Fibroblast of skin of abdomen (primary cell): ENCODE measurements around the gene NAALADL2.
A peak's percentile ranks its signal among the peaks of the same experiment; 100 is the strongest.
"Not testable (repeated sequence)": the region's sequence is repeated elsewhere in the genome, so short reads cannot be mapped to it uniquely, and the experiment has no call there.

Experiments used
- DNase-seq: peaks from one replicate; pipeline ENCODE4 v3.0.0-alpha.2; 2013

The NAALADL2 gene

DNA sequence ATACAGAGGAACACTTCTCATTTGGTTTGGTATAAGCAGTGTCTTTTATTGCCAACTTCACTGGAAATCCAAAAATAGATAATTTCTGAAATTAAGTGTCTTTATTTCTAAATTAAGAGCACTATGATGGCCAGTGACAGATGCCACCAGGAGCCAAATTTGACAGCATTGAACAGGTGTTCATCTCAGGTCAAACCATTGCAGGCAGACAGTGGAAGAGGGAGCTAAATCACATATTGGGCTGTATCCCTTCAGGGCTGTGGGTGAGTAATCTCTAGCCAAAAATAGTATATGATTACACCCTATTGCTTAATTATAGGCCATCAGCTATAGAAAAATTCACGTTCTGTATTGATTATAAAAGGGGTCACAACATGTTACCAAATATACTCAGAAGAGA lies 457.7 kb downstream of the NAALADL2 start:
- DNase-seq = no peak

DNA sequence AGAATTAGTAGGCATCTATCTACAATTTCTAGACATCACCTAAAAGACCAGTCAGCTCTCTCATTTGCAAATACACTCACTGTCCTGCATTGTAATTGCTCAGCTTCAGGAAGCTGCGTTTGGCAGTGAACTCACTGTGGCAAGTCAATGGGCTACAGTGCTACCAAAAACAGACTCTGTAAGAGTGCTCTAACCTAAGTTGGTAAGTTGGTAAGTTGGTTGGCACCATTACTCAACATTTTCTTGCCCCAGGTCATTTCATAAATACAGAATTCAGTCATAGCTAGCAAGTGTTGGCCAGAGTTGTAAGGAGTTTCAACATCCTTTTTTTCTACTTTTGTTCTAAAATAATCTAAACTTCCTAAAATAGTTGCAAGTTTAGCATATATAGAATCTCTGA lies 466.3 kb downstream of the NAALADL2 start:
- no peak for DNase-seq

- no peak for DNase-seq
Measured at GRCh38 chr3:175326041-175326440, 466.9 kb downstream of the NAALADL2 start.

DNA sequence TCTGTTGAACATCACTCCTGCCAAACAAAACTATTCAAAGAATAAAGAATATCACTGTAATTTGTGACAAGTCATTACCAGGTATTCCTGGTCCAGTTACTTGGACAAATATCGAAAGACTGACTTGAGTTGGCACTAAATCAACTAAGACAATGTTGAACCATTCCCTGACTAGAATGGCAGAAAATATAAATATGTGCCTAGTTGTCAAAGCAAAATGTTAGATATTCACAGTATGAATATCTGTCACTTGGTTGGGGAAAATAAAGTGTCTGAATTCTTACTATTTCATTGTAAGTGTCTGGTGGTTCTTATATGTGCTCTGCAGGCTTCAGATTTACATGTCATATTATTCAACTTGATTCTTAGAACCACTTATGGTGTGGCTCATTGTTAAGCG lies 470.2 kb downstream of the NAALADL2 start:
- DNase-seq = no peak

DNA sequence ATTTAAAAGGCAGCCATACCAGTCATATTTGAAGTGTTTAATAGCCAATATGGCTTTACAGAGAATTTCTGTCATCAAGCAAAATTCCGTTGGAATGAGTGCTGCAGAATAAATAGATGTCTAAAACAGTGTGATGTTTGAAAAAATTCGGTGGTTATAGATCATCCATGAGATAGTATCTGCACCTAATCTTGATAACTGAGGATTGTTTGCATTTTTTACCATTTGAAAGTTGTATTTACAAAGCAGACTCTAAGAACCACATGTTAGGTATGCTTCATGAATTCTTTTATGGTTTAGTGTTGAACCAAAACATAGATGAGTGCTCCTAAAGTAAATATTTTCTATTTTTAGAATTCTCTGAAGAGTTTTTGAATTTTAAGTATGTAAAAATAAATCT lies 476.1 kb downstream of the NAALADL2 start:
- peak; percentile 64 for DNase-seq

DNA sequence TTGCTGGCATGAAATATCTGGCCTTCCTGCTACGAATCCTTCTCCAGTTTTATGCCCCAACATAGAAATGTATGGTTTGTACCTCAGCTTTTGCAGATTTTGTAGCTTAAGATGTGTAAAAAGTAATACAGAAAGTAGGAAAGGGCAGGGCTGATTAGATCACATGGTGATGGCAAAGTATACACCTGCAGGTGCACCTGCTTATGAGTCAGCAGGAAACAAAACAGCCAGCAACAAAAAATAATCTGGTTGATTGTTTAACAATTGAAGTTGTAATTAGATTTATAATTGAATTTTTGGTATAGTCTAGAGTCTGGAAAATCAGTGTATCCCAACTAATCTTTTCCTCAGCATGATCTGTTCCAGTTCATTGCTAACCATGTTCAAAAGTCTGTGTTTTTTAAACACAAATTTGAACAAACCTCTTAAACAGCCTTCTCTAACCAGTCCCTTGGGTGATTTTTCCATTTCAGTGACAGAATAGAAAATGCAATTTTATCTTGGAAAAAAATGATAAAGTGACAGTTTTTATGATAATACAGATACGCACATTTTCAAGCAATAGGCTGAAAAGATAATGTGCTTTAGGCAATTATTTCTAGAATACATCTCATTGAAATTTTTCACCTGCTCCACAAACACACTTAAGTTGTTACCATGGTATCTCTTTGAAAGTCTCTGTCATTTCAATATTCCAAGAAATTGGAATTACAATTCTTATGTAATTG lies 477.4 kb downstream of the NAALADL2 start:
- no peak for DNase-seq

DNA sequence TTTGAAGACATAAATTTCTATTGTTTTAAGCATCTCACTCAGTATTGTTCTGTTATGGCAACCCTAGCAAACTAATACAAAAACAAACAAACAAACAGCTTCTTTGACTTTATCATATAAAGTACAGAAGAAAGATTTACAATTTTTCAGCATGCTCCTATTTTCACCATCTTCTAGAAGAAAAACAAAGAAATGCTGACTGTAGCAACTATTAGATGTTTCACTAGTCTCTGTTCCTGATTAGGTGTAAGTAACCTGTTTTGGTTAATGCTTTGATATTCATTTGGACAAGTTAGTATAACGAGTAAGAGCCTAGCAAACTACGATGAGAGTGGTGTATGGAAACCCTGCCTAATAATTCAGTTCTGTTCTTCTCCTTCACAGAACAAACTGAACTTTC lies 478.5 kb downstream of the NAALADL2 start:
- DNase-seq = no peak

- peak; percentile 75 for DNase-seq
Measured at GRCh38 chr3:175338775-175339535, 479.8 kb downstream of the NAALADL2 start.

GRCh38 chr3:175340338-175341015 lies 481.3 kb downstream of the NAALADL2 start:
- DNase-seq = no peak

DNA sequence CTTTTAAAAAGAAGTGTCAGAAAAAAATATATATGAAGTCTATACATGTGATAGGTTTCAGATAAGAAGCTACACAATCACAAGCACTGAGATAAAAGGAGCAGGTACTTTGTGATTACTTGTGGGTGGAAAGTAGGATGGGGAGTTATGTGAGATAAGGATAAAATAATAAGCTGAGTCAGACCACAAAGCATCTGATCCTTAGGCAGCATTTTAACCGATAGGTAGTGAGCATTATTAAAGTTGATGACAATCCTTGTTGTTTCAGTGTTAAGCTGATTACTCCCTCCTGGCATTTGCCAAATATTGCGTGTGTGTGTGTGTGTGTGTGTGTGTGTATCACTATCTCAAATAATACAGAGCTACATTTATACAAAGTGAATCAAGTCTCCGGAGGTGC lies 483.1 kb downstream of the NAALADL2 start:
- DNase-seq = no peak

GRCh38 chr3:175343946-175344345 lies 484.8 kb downstream of the NAALADL2 start:
- no peak for DNase-seq

DNA sequence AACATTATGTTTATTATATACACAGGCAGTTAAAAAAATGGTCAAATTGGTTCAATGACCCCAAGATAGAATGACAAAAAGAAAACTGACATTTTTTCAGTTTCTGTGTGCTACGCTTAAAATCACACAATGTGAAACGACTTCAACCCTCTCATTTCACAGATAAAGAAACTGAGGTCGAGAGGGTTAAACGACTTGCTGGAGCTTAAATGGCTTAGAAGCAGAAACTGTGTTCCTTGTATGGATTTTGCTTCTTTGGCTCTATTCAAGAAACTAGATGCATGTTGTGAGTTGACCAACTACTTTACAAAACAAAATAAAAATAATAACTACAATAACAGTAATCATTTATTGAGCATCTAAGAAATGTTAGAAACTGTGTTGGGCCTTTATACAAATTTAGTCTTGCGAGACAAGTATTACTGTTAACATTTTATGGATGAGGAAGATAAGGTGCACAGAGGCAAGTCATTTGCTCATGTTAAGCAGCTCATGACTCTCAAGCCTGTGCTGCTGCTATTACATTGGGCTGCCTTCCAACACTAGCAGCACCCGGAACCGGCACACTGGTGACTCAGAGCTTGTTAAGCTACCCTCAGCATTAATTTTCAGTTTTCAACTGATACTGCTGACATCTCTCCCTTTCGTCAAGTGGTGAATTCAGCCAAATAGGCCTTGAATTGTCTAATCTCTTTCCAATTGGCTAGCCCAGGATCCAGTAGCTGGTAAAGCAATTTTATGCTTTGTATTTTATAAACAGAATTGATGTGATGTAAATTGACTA lies 487.6 kb downstream of the NAALADL2 start:
- DNase-seq = peak; percentile 96

DNA sequence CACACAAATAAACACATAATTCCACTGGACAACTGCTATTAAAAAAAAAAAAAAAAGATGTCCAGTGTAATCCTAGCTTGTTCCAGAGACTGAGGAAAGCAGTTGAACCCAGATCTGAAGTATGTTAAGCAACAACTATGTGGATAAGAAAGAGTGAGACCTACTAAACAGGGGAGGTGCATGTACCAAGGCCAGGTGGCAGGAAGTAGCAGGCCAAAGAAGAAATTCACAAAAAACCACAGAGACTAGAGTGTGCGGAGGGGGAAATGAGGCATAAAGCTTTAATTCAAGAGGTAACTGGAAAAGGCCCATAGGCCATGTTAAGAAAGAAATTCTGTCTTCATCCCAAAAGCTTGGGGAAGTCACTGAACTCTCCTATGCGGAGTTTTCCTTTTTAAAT lies 490.0 kb downstream of the NAALADL2 start:
- no peak for DNase-seq

GRCh38 chr3:175355801-175356335 lies 496.7 kb downstream of the NAALADL2 start:
- DNase-seq = no peak

GRCh38 chr3:175356899-175357324 lies 497.8 kb downstream of the NAALADL2 start:
- DNase-seq = peak; percentile 16

DNA sequence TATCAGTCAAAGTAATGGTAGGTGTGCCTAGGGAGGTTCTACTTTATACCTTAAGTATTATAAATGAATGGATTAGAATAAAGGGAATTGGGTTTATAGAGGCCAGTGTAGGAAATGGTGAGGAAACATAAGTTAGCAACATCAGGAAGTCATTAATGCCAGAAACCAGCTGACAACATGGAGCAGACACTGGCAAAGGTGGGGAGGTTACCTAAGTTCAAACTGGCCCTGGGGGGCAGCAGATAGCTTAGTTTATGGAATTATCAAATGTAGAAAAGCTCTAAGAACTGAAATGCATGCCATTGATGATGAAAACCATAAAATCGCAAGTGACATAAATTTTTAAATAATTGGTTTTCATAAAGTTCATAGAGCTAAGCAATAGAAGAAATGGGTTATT lies 498.6 kb downstream of the NAALADL2 start:
- DNase-seq = no peak

GRCh38 chr3:175358935-175359334 lies 499.8 kb downstream of the NAALADL2 start:
- no peak for DNase-seq

DNA sequence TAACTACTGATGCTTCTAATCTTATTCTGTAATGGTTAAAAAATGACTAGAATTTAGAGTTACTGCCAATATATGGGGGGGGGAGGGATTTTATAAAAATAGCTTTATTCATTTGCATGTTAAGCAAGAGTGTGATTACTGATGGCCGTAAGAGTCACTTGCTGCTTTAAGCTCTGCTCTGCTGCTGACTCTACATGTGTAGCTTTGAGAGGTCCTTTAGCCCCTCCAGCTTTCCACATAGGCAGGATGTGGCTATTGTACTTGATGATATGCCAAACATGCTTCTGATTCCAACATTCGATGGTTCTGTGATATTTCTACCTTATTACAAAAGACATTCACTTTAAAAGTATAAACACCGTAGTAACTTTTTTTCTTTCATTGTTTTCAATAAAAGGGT lies 511.3 kb downstream of the NAALADL2 start:
- DNase-seq = peak; percentile 86

- DNase-seq = not testable (repeated sequence)
Measured at GRCh38 chr3:175371187-175371586, 512.1 kb downstream of the NAALADL2 start.

GRCh38 chr3:175374705-175375104 lies 515.6 kb downstream of the NAALADL2 start:
- no peak for DNase-seq

DNA sequence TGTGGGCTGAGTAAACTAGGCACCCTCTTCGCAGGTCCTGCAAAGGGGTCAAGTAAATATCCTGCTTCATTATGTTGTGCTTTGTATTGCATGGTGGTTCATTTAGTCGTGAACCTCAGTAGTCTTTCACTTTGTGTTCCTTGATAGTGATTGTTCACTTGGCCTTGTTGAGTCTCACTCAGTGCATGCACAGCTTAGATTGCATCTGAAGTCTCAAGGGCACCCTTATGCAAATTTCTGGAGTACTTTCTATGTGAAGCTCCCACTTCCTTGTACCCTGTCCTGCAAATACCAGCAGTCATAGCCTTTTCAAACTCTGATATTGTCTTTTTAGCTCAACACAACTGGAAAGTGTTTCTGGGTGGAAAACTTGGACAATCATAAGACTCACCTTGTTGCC lies 519.2 kb downstream of the NAALADL2 start:
- no peak for DNase-seq

DNA sequence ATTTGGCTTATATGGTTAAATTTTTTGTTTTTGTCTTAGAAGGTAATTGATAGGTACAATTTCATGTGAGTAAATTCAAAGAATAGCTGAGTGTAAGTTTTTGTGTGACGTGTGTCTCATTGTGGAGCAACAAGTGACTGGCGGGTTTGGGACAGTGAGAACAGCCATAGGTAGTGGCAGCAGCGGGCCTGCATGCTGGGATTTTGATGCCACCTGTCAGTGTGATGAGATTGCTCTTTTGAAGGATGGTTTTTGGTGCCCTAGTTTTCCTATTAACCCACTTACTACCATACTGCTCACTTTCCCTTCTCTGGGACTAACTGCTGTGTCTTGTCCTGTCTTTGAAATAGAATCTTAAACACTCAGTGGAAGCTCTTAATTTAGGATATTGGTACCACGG lies 522.6 kb downstream of the NAALADL2 start:
- DNase-seq = no peak
